IPS-18a (cell line): ENCODE results near the gene FAM168A.

ENCODE experiments used
- H3K27ac ChIP-seq: one replicate; pipeline ENCODE4 v1.5.1; 2013; ENCODE audit warnings: low read length
- H3K27me3 ChIP-seq: one replicate; pipeline ENCODE4 v1.6.1; 2013; ENCODE audit warnings: mild to moderate bottlenecking, low read length; ENCODE audit not compliant: control insufficient read depth, insufficient read depth
- H3K36me3 ChIP-seq: one replicate; pipeline ENCODE4 v1.6.1; 2013; ENCODE audit warnings: low read depth, low read length; ENCODE audit not compliant: control insufficient read depth
- H3K4me1 ChIP-seq: one replicate; pipeline ENCODE4 v1.6.1; 2013; ENCODE audit warnings: low read depth, low read length; ENCODE audit not compliant: control insufficient read depth
- H3K4me3 ChIP-seq: one replicate; pipeline ENCODE4 v1.5.1; 2013; ENCODE audit warnings: low read length
- H3K9ac ChIP-seq: one replicate; pipeline ENCODE4 v1.6.1; 2013; ENCODE audit warnings: mild to moderate bottlenecking, low read length, moderate library complexity
- H3K9me3 ChIP-seq: one replicate; pipeline ENCODE4 v1.6.1; 2013; ENCODE audit warnings: low read depth, low read length; ENCODE audit not compliant: control insufficient read depth

FAM168A gene

GRCh38 chr11:73528483-73529203 is 69.3 kb downstream of the FAM168A start:
- no peak overlapping the region for H3K4me3 ChIP-seq
- no peak overlapping the region for H3K27ac ChIP-seq
- peaks cover 4% of the 10 kb centered on the region for H3K9me3 ChIP-seq
- peaks cover 50% of the 10 kb centered on the region for H3K4me1 ChIP-seq
- no peaks in the 10 kb centered on the region for H3K36me3 ChIP-seq
- H3K9ac ChIP-seq, result no peak overlapping the region
- H3K27me3 ChIP-seq, result no peaks in the 10 kb centered on the region

GRCh38 chr11:73528013-73528412 is 69.9 kb downstream of the FAM168A start:
- Histone ChIP-seq H3K9ac (no peak overlapping the region), H3K36me3 (no peaks in the 10 kb centered on the region), H3K4me1 (peaks cover 50% of the 10 kb centered on the region), H3K27me3 (no peaks in the 10 kb centered on the region), H3K27ac (no peak overlapping the region), H3K9me3 (peaks cover 4% of the 10 kb centered on the region), H3K4me3 (no peak overlapping the region)

GRCh38 chr11:73525611-73526010 is 72.3 kb downstream of the FAM168A start:
- H3K36me3 ChIP-seq, result no peaks in the 10 kb centered on the region
- no peak overlapping the region for H3K27ac ChIP-seq
- no peaks in the 10 kb centered on the region for H3K27me3 ChIP-seq
- H3K4me3 ChIP-seq, result no peak overlapping the region
- H3K9me3 ChIP-seq, result peaks cover 4% of the 10 kb centered on the region
- no peak overlapping the region for H3K9ac ChIP-seq
- H3K4me1 ChIP-seq, result peaks cover 44% of the 10 kb centered on the region

- no peak overlapping the region for H3K9ac ChIP-seq
- H3K9me3 ChIP-seq, result peaks cover 4% of the 10 kb centered on the region
- no peak overlapping the region for H3K27ac ChIP-seq
- H3K4me1 ChIP-seq, result peaks cover 41% of the 10 kb centered on the region
- no peak overlapping the region for H3K4me3 ChIP-seq
- no peaks in the 10 kb centered on the region for H3K27me3 ChIP-seq
- H3K36me3 ChIP-seq, result no peaks in the 10 kb centered on the region
Observed at GRCh38 chr11:73524774-73525173, 73.1 kb downstream of the FAM168A start.

GRCh38 chr11:73521621-73522020 is 76.3 kb downstream of the FAM168A start:
- no peaks in the 10 kb centered on the region for H3K27me3 ChIP-seq
- no peak overlapping the region for H3K4me3 ChIP-seq
- no peak overlapping the region for H3K27ac ChIP-seq
- peaks cover 4% of the 10 kb centered on the region for H3K9me3 ChIP-seq
- H3K36me3 ChIP-seq, result no peaks in the 10 kb centered on the region
- H3K4me1 ChIP-seq, result peaks cover 13% of the 10 kb centered on the region
- no peak overlapping the region for H3K9ac ChIP-seq

GRCh38 chr11:73520353-73521061 is 77.4 kb downstream of the FAM168A start:
- Histone ChIP-seq H3K27me3 (no peaks in the 10 kb centered on the region), H3K9ac (no peak overlapping the region), H3K4me3 (no peak overlapping the region), H3K9me3 (peaks cover 4% of the 10 kb centered on the region), H3K36me3 (no peaks in the 10 kb centered on the region), H3K27ac (no peak overlapping the region), H3K4me1 (peaks cover 5% of the 10 kb centered on the region)

GRCh38 chr11:73519266-73519665 is 78.6 kb downstream of the FAM168A start:
- Histone ChIP-seq H3K27ac (no peak overlapping the region), H3K9me3 (peaks cover 4% of the 10 kb centered on the region), H3K9ac (no peak overlapping the region), H3K36me3 (no peaks in the 10 kb centered on the region), H3K4me3 (no peak overlapping the region), H3K4me1 (no peaks in the 10 kb centered on the region), H3K27me3 (no peaks in the 10 kb centered on the region)

- H3K27me3 ChIP-seq, result no peaks in the 10 kb centered on the region
- no peak overlapping the region for H3K4me3 ChIP-seq
- H3K36me3 ChIP-seq, result no peaks in the 10 kb centered on the region
- H3K4me1 ChIP-seq, result no peaks in the 10 kb centered on the region
- no peak overlapping the region for H3K9ac ChIP-seq
- no peak overlapping the region for H3K27ac ChIP-seq
- H3K9me3 ChIP-seq, result no peaks in the 10 kb centered on the region
Observed at GRCh38 chr11:73518195-73518594, 79.7 kb downstream of the FAM168A start.

- H3K9ac ChIP-seq, result no peak overlapping the region
- H3K4me3 ChIP-seq, result no peak overlapping the region
- no peaks in the 10 kb centered on the region for H3K9me3 ChIP-seq
- no peaks in the 10 kb centered on the region for H3K27me3 ChIP-seq
- no peaks in the 10 kb centered on the region for H3K4me1 ChIP-seq
- H3K36me3 ChIP-seq, result no peaks in the 10 kb centered on the region
- no peak overlapping the region for H3K27ac ChIP-seq
Observed at GRCh38 chr11:73516080-73516479, 81.8 kb downstream of the FAM168A start.

GRCh38 chr11:73513707-73514106 is 84.2 kb downstream of the FAM168A start:
- Histone ChIP-seq H3K36me3 (no peaks in the 10 kb centered on the region), H3K27ac (no peak overlapping the region)

GRCh38 chr11:73510877-73511276 is 87.0 kb downstream of the FAM168A start:
- no peak overlapping the region for H3K4me3 ChIP-seq
- H3K9me3 ChIP-seq, result no peaks in the 10 kb centered on the region
- no peak overlapping the region for H3K27ac ChIP-seq
- no peak overlapping the region for H3K9ac ChIP-seq
- no peaks in the 10 kb centered on the region for H3K36me3 ChIP-seq
- no peaks in the 10 kb centered on the region for H3K27me3 ChIP-seq
- H3K4me1 ChIP-seq, result no peaks in the 10 kb centered on the region

More at GRCh38 chr11:73513707-73514106, 84.2 kb downstream of the FAM168A start:
- no peaks in the 10 kb centered on the region for H3K27me3 ChIP-seq
- no peak overlapping the region for H3K4me3 ChIP-seq
- no peak overlapping the region for H3K9ac ChIP-seq
- no peaks in the 10 kb centered on the region for H3K4me1 ChIP-seq
- H3K9me3 ChIP-seq, result no peaks in the 10 kb centered on the region

GRCh38 chr11:73510106-73510505 is 87.8 kb downstream of the FAM168A start:
- Histone ChIP-seq H3K27ac (no peak overlapping the region), H3K4me3 (no peak overlapping the region), H3K9me3 (no peaks in the 10 kb centered on the region), H3K27me3 (no peaks in the 10 kb centered on the region), H3K9ac (no peak overlapping the region), H3K36me3 (no peaks in the 10 kb centered on the region), H3K4me1 (no peaks in the 10 kb centered on the region)
